Fibroblast of villous mesenchyme (primary cell): ENCODE data around the gene NLK. TPM values are rescaled to one million over a fixed set of nuclear protein-coding genes. Genes with fewer than 3 reads are reported as not detected.
A peak's percentile ranks its signal among the peaks of the same experiment; 100 is the strongest.
"Not testable (repeated sequence)": the region's sequence is repeated elsewhere in the genome, so short reads cannot be mapped to it uniquely, and the experiment has no call there.

Experiments
- DNase-seq: peaks from one replicate; pipeline ENCODE4 v3.0.0-alpha.2; 2010; ENCODE audit warnings: low read depth
- H3K4me3 ChIP-seq: 2 replicates; pipeline ENCODE4 v1.5.1; 2011; ENCODE audit warnings: low read depth, mild to moderate bottlenecking, low read length
- total RNA-seq: library from RNA; depleted of rRNA; stranded (reverse); fragments of >200 nt; gene quantifications from 2 replicates; pipeline ENCODE4 v1.2.3, GENCODE V29; 2012
- TF ChIP-seq, protein P1 (sequence below): IDR thresholded peaks from 2 replicates; pipeline ENCODE4 v1.5.1; 2012; ENCODE audit warnings: low read depth, mild to moderate bottlenecking, low read length; ENCODE audit not compliant: insufficient read depth

The NLK gene
- total RNA-seq, 1 donor, result 33.7 TPM

GRCh38 chr17:28020515-28020914 is 22.0 kb upstream of the NLK start:
- TF ChIP-seq, protein P1, sequence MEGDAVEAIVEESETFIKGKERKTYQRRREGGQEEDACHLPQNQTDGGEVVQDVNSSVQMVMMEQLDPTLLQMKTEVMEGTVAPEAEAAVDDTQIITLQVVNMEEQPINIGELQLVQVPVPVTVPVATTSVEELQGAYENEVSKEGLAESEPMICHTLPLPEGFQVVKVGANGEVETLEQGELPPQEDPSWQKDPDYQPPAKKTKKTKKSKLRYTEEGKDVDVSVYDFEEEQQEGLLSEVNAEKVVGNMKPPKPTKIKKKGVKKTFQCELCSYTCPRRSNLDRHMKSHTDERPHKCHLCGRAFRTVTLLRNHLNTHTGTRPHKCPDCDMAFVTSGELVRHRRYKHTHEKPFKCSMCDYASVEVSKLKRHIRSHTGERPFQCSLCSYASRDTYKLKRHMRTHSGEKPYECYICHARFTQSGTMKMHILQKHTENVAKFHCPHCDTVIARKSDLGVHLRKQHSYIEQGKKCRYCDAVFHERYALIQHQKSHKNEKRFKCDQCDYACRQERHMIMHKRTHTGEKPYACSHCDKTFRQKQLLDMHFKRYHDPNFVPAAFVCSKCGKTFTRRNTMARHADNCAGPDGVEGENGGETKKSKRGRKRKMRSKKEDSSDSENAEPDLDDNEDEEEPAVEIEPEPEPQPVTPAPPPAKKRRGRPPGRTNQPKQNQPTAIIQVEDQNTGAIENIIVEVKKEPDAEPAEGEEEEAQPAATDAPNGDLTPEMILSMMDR, result no peak
- no peak for DNase-seq
- no peak overlapping the region for H3K4me3 ChIP-seq

- H3K4me3 ChIP-seq, result no peak overlapping the region
Measured at GRCh38 chr17:28029044-28029443, 13.4 kb upstream of the NLK start.

GRCh38 chr17:28030386-28030785 is 12.1 kb upstream of the NLK start:
- no peak overlapping the region for H3K4me3 ChIP-seq
- TF ChIP-seq, protein P1, result no peak
- no peak for DNase-seq

More at GRCh38 chr17:28029044-28029443, 13.4 kb upstream of the NLK start:
- TF ChIP-seq, protein P1, result no peak
- DNase-seq, result no peak

DNA sequence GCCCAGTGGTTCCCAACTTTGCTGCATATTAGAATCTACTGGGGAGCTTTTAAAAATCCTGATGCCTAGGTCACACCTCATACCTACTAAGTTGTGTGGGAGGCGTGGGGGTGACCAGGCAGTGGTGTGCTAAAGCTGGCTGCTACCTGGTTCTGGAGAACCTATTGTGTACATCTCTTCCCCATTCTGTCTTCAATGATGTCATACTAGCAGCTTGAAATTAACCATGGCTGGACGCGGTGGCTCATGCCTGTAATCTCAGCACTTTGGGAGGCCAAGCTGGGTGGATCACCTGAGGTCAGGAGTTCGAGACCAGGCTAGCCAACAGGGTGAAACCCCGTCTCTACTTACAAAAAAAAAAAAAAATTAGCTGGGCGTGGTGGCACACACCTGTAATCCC is 11.3 kb upstream of the NLK start:
- TF ChIP-seq, protein P1, result no peak
- no peak overlapping the region for H3K4me3 ChIP-seq
- DNase-seq, result no peak

GRCh38 chr17:28033972-28034714 is 8.3 kb upstream of the NLK start:
- TF ChIP-seq, protein P1, result no peak
- no peak overlapping the region for H3K4me3 ChIP-seq
- DNase-seq, result peak; percentile 47

DNA sequence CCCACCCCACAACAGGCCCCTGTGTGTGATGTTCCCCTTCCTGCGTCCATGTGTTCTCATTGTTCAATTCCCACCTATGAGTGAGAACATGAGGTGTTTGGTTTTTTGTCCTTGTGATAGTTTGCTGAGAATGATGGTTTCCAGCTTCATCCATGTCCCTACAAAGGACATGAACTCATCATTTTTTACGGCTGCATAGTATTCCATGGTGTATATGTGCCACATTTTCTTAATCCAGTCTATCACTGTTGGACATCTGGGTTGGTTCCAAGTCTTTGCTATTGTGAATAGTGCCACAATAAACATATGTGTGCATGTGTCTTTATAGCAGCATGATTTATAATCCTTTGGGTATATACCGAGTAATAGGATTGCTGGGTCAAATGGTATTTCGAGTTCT is 7.0 kb upstream of the NLK start:
- not testable (repeated sequence) for H3K4me3 ChIP-seq, DNase-seq

DNA sequence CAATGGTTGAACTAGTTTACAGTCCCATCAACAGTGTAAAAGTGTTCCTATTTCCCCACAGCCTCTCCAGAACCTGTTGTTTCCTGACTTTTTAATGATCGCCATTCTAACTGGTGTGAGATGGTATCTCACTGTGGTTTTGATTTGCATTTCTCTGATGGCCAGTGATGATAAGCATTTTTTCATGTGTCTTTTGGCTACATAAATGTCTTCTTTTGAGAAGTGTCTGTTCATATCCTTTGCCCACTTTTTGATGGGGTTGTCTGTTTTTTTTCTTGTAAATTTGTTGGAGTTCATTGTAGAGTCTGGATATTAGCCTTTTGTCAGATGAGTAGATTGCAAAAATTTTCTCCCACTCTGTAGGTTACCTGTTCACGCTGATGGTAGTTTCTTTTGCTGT is 6.6 kb upstream of the NLK start:
- not testable (repeated sequence) for DNase-seq, H3K4me3 ChIP-seq

DNA sequence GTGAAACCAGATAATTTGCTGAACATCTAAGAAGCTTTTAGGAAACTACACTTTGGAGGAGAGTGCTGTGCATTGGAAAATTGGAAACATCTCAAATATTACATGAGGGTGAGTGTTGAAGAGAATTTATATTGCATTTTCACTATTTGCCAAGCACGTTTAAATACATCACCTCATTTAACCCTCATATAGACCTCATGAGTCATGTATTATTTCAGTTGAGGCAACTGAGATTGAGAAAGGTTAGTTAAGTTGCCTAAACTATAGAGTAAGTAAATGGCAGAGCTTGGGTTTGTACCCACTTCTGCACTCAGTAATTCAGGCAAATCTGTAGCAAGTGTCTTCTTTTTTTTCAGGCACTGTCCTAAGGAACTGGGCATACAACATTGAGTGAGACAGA is 3.7 kb upstream of the NLK start:
- no peak overlapping the region for H3K4me3 ChIP-seq
- no peak for DNase-seq
- TF ChIP-seq, protein P1, result no peak
